PFSK-1 (cell line): ENCODE results near the gene DCUN1D1.

Experiments
- POLR2AphosphoS5 ChIP-seq: IDR thresholded peaks from 2 replicates; pipeline ENCODE4 v1.6.1; 2012; ENCODE audit warnings: low read depth, mild to moderate bottlenecking, control low read depth, low read length, moderate library complexity
- TAF1 ChIP-seq: IDR thresholded peaks from 2 replicates; pipeline ENCODE4 v1.6.1; 2012; ENCODE audit warnings: low read length, control low read depth, borderline replicate concordance; ENCODE audit not compliant: insufficient read depth
- TF ChIP-seq, protein P1 (sequence below), 2 experiments: IDR thresholded peaks; 2 replicates each; pipeline versions ENCODE4 v1.6.1 to v1.8.0; 2011 to 2012; ENCODE audit warnings: low read depth in 2 of 2, low read length in 2 of 2, control low read depth in 1 of 2, inconsistent platforms in 1 of 2, mild to moderate bottlenecking in 1 of 2, moderate library complexity in 1 of 2; ENCODE audit not compliant: insufficient read depth in 1 of 2

DNA sequence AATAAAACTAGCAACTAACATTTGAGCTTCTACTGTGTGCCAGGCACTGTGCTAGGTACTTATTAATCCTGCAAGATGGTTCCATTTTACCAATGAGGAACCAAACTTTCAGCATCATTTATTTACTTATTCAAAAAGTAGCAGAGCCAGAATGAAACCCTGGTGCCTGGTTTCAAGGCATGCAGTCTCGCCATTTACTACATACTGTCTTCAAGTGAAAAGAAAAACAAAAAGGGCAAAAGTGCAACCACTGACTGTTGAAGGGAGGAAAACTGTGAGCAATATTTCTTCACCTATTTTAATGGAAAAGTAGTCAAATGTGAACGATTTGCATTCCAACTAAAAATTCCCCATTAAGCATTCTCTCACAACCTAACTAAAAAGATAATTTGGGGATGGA, 8.7 kb downstream of the DCUN1D1 start:
- TF ChIP-seq POLR2AphosphoS5 (no peak), TAF1 (no peak)
- TF ChIP-seq, protein P1, sequence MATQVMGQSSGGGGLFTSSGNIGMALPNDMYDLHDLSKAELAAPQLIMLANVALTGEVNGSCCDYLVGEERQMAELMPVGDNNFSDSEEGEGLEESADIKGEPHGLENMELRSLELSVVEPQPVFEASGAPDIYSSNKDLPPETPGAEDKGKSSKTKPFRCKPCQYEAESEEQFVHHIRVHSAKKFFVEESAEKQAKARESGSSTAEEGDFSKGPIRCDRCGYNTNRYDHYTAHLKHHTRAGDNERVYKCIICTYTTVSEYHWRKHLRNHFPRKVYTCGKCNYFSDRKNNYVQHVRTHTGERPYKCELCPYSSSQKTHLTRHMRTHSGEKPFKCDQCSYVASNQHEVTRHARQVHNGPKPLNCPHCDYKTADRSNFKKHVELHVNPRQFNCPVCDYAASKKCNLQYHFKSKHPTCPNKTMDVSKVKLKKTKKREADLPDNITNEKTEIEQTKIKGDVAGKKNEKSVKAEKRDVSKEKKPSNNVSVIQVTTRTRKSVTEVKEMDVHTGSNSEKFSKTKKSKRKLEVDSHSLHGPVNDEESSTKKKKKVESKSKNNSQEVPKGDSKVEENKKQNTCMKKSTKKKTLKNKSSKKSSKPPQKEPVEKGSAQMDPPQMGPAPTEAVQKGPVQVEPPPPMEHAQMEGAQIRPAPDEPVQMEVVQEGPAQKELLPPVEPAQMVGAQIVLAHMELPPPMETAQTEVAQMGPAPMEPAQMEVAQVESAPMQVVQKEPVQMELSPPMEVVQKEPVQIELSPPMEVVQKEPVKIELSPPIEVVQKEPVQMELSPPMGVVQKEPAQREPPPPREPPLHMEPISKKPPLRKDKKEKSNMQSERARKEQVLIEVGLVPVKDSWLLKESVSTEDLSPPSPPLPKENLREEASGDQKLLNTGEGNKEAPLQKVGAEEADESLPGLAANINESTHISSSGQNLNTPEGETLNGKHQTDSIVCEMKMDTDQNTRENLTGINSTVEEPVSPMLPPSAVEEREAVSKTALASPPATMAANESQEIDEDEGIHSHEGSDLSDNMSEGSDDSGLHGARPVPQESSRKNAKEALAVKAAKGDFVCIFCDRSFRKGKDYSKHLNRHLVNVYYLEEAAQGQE (IDR thresholded peaks at IDR 0.05; ENCODE audit: insufficient read depth in 1 of 2, low read depth in 2 of 2, low read length in 2 of 2), result no peak
